ENCODE results near the gene DDN. TPM values are rescaled to one million over a fixed set of nuclear protein-coding genes. Genes with fewer than 3 reads are reported as not detected.

The DDN gene
- polyA plus RNA-seq, 1 of the 3 experiments (the other 2 are of a cell fraction): 0.20 TPM

DNA sequence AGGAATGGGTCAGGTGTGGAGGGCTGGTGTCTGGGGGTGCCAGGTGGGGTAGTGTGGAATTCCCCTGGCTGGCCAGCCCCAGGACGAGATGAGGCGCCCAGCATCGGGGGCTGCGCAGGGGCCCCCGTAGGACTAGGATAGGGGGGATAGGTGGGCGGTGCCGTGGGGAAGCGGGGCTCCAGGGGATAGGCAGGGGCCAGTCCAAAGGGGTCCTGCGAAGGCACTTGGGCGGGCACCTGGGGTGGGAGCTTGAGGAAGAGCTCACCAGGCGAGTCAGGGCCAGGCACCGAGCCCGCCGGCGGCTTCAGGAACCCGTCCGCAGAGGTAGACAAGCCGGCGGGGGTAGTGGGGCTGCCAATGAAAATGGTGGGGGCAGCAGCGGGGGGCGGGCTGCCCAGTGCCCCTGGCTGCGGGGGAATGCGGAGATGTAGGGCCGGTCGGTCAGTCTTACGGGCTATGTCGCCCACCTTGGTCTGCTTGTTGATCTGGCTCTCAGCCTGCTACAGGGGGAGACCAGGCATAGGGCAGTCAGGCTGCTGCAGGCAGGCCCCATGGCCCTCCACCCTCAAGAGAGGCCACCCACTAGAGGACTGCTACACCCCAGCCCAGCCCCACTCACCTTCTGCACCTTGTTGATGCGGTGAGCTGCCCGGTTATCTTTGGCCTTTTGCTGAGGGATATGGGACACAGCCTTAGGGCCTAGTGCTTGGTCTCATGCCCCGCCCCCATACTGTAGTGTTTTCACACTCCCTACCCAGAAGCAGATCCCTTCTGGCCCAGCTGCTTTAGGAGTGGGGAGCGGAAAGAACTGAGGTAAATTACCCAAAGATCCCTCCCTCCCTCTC, 42.1 kb upstream of the DDN start:
- POLR2A ChIA-PET: interaction anchor here (0.7 to 1.0 kb wide), 2 partner anchors 9 to 12 kb away, joined by 3 read pairs; no protein-coding TSS in a partner anchor
- peaks cover 50 to 95% of the 10 kb centered on the region in 2 experiments for H3K36me3 ChIP-seq (replicated peaks in 1 of 2; ENCODE audit: control insufficient read depth in 1 of 2, insufficient read depth in 2 of 2, low read length in 1 of 2)
- no peak for TF ChIP-seq TEAD4 (IDR thresholded peaks at IDR 0.05; ENCODE audit: borderline replicate concordance, insufficient read depth)
- TF ChIP-seq GABPA (IDR thresholded peaks at IDR 0.05; ENCODE audit: low read depth): no peak
- TF ChIP-seq IRF3 (IDR thresholded peaks at IDR 0.05; ENCODE audit: low read depth, low read length): no peak
- no peak for TF ChIP-seq ZBTB33 (IDR thresholded peaks at IDR 0.05; ENCODE audit: borderline replicate concordance, low read depth)
- TF ChIP-seq, protein P1, sequence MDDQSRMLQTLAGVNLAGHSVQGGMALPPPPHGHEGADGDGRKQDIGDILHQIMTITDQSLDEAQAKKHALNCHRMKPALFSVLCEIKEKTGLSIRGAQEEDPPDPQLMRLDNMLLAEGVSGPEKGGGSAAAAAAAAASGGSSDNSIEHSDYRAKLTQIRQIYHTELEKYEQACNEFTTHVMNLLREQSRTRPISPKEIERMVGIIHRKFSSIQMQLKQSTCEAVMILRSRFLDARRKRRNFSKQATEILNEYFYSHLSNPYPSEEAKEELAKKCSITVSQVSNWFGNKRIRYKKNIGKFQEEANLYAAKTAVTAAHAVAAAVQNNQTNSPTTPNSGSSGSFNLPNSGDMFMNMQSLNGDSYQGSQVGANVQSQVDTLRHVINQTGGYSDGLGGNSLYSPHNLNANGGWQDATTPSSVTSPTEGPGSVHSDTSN (IDR thresholded peaks at IDR 0.05): no peak
- no peak for TF ChIP-seq TCF12 (IDR thresholded peaks at IDR 0.05)
- no peak for TF ChIP-seq JUND (IDR thresholded peaks at IDR 0.05)
- TF ChIP-seq FOSL2 (IDR thresholded peaks at IDR 0.05; ENCODE audit: borderline replicate concordance, low read depth): no peak
- no peak for TF ChIP-seq GATA2 (CRISPR knock-in tag; IDR thresholded peaks at IDR 0.05)
- TF ChIP-seq USF2 (IDR thresholded peaks at IDR 0.05; ENCODE audit: borderline replicate concordance, low read depth, low read length): no peak
- no peak for TF ChIP-seq MEF2A (IDR thresholded peaks at IDR 0.05; ENCODE audit: borderline replicate concordance, low read depth)
- no peak for TF ChIP-seq SIN3A (IDR thresholded peaks at IDR 0.05; ENCODE audit: borderline replicate concordance, low read depth, low read length)

More for the DNA sequence above, 42.1 kb upstream of the DDN start:
- no peak overlapping the region for H3K27ac ChIP-seq (ENCODE audit: low read depth in 2 of 2, low read length in 1 of 2)
- H3F3A ChIP-seq (replicated peaks; ENCODE audit: insufficient read depth): no peaks in the 10 kb centered on the region
- H3K9me2 ChIP-seq: no peaks in the 10 kb centered on the region
- H3K27me3 ChIP-seq (ENCODE audit: insufficient read depth): no peaks in the 10 kb centered on the region
- CTCF ChIA-PET: interaction anchor here (1.1 to 1.2 kb wide), 2 partner anchors 13 to 18 kb away, joined by 3 read pairs; no protein-coding TSS in a partner anchor
- DNase-seq: no peak
- H3K9ac ChIP-seq: no peak overlapping the region
- H3K79me2 ChIP-seq (ENCODE audit: insufficient read depth): no peaks in the 10 kb centered on the region
- no peak overlapping the region for H3K4me2 ChIP-seq
- H3K9me3 ChIP-seq: no peaks in the 10 kb centered on the region
- H3K4me1 ChIP-seq (ENCODE audit: control insufficient read depth in 1 of 2, insufficient read depth in 2 of 2, low read depth in 1 of 2, low read length in 1 of 2): no peaks in the 10 kb centered on the region
- no peak overlapping the region for H2AFZ ChIP-seq (ENCODE audit: low read depth)
- no peaks in the 10 kb centered on the region for H4K20me1 ChIP-seq (ENCODE audit: insufficient read depth)
- H3K4me3 ChIP-seq (ENCODE audit: low read depth in 2 of 2, low read length in 1 of 2): no peak overlapping the region
- 96% methylated on average over 15 of the region's 31 CpGs for WGBS (ENCODE audit: low lambda C conversion rate)
